Hepatocyte (in vitro differentiated cells): ENCODE measurements around the gene THSD4.

Source experiments
- EZH2 ChIP-seq: fragments of 200-600 bp; sonication (generic); IDR thresholded peaks from 2 replicates; pipeline ENCODE4 v1.6.1; 2016; ENCODE audit warnings: antibody characterized with exemption, mild to moderate bottlenecking, borderline replicate concordance
- TF ChIP-seq, protein P1 (sequence below): fragments of 200-600 bp; sonication (generic); IDR thresholded peaks from 2 replicates; pipeline ENCODE4 v1.5.1; 2016; ENCODE audit warnings: antibody characterized with exemption, mild to moderate bottlenecking; ENCODE audit not compliant: poor library complexity

DNA sequence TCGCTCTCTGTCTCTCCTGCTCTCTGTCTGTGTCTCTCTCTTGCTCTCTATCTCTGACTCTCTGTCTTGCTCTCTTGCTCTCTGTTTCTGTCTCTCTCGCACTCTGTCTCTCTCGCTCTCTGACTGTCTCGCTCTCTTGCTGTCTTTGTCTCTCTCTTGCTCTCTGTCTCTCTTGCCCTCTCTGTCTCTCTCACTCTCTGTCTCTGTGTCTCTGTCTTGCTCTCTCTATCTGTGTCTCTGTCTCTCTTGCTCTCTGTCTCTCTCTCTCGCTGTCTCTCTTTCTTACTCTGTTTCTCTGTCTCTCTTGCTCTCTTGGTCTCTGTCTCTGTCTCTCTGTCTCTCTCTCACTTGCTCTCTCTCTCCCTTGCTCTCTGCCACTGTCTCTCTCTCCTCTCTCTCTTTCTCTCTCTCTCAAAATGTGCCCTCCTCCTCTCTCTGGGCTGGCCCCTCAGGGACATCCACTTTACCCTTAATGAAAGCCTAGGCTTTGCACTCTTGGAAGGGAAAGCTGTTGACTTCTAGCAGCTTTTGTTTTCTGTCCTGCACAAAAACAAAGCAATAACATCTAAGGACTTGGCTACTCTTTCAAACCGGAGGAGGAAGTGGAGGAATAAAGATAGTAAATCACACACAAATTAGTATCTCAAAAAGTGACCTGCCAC lies 621.1 kb downstream of the THSD4 start:
- TF ChIP-seq, protein P1, sequence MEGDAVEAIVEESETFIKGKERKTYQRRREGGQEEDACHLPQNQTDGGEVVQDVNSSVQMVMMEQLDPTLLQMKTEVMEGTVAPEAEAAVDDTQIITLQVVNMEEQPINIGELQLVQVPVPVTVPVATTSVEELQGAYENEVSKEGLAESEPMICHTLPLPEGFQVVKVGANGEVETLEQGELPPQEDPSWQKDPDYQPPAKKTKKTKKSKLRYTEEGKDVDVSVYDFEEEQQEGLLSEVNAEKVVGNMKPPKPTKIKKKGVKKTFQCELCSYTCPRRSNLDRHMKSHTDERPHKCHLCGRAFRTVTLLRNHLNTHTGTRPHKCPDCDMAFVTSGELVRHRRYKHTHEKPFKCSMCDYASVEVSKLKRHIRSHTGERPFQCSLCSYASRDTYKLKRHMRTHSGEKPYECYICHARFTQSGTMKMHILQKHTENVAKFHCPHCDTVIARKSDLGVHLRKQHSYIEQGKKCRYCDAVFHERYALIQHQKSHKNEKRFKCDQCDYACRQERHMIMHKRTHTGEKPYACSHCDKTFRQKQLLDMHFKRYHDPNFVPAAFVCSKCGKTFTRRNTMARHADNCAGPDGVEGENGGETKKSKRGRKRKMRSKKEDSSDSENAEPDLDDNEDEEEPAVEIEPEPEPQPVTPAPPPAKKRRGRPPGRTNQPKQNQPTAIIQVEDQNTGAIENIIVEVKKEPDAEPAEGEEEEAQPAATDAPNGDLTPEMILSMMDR: no peak
- TF ChIP-seq EZH2: no peak
